ENCODE results near the gene VEZT.

Gene VEZT

DNA sequence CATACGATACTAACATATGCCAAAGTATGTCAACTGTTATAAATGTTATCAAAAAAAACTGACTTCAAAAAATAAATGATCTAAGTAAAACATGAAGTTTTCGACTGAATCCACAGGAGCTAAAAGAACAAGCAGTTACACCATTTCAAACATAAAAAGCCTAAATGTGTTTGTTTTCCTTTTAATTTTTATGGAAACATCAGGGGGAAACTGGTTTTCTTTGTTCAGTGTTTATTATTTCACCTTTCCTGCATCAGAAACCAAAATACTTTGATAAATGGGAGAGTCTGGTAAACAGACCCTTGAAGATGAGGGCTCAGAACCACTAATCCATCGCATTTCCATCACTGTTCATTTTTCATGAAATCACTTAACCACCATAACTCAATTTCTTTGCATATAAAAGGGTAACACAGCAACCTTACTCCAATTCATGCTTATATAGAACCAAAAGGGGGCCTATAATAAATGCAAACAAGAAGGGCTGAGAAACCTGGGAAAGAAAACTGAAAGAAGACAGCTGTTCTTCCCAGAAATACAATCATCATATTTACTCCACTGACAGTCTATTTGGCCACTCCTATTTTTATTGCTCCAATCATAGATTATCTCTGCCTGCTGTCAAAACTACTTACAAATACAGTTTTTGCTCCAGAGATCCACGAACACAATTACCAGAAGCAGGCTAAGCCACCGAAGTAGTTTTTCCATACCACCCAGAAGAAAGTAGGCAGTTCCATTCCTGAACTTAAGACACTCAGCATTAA is 17.3 kb upstream of the VEZT start:
- no peak for DNase-seq

DNA sequence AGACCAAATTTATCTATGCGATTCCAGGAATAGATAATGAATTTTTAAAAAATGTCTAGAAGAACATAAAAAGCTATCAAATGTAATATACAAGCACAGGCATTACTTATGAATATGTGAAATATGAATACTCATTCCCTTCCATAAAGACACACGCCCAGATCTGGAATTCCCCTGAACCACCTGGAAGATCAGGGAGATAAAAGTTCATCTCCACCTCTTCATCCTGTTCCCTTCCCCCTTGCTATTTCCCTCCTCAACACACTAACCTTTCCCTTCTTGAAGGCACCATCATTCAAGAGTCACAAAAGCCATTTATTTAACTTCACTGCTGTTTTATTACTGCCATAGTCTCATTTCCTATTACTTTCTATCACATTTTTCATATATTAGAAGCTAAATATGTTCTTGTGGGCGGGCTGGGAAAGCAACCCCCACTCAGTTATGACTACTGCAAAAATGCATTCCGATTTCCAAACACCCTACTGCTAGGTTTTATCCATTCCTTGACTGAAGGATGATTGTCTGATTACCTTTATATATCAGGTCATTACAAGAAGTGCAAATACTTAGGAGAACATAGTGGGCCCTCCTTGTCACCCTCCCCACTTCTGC is 16.4 kb upstream of the VEZT start:
- no peak for DNase-seq

DNA sequence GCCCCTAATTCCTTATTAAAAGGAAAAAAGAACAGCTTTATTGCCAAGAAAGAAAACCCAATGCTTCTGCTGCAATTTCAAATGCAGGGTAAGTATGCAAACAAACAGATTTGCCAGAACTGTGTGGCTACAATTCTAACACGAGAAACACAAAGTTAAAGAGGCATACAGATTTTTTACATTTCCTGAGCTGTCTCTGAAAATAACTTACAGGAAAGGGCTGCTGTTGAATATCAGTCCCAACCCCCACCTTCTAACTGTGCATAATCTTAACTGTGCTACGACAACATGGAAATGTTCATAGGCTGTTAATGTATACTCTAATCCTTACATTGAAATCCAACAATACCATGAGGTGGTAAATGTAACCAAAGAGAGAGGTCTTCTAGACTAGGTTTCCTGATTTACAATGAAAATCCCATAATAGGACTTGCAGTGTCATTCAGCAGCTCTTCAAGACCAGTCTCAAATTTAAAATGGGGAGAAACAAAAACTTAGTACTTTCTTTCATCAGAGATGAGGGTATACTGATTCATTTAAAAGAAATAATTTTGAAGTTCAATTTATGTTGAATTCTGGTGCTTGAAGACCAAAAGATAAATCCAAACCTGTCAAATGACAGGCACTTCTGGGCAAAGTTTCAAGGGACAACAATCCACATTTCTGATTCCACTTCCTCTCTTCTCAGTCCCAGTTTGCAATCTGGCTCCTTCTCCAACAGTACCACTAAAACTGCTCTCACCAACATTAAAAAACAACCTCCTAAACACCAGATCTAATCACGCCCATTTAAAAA is 14.7 kb upstream of the VEZT start:
- DNase-seq: no peak

DNA sequence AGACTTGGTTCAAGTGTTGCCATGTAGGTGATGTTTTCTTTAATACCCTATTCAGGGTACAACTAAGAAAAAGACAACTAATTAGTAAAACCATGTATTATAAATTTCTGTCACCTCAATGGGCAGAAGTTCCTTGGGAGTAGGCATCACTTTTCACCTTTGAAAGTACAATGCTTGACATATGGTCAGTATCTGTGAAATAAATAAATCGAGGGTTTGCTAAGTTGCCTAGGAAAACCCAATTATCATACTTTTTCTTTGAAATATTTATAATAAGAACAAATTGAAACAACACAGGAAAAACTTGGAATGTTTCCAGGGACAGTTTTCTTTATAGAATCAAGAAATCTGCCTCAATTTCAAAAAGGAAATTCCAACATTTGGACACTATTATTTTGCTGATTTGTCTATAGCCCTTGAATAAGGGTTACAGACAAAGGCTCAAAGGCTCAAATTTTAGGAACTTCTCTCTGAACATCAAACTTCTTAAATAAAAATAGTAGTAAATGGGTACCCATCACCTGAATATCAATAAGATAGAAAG is 14.0 kb upstream of the VEZT start:
- no peak for DNase-seq

DNA sequence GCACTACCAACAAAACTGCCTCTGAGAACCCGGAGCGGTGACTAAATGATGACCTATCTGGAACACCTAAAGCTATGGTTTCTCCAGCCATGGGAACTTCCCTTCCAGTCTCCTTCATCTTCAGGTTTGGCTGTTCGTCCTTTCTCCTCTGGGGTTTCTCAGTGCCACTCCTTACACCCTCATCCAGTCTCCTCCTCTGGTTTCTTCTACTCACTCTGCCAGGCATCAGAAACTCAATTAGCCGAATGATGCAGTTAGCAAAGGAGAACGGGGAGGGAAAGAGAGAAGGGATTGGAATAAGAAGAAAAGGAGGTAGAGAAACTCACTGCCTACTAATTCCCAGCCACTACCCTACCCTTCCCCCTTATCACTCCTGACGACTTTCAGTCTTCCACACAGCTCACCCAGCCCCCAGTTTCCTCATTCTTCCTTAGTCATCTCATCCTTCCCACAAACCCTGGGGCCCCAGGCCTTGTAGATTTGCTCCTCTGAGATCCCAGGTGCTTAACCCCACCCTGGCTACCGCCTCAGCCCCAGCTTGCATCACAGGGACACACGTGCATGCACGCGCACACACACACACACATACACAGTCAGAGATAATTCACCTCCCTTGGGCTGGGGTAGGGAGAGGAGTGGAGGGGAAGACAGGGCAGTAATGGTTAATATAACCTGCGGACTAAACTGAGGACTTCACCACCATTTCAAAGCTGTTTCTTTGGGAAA is 13.3 kb upstream of the VEZT start:
- DNase-seq: peak; percentile 72

DNA sequence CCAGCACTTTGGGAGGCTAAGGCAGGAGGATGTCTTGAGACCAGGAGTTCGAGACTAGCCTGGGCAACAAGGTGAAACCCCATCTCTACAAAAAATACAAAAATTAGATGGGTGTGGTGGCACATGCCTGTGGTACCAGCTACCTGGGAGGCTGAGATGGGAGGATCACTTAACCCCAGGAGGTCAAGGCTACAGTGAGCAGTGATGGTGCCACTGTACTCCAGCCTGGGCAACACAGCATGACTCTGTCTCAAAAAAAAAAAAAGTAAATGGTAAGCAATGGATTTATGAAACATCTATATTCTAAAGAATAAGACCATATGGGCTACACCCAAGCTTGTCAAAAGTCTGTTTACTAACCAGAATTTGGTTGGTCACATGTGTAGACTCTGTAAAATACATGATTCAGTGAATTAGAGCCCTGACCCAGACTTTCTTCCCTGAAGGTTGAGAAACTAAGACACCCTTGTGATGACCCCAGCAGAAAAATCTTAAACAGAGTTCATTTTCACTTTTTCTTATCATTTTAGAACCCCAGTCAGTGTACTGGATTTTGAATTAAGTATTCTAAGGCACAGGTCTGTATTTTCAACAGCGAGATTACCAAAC is 12.5 kb upstream of the VEZT start:
- DNase-seq: no peak

DNA sequence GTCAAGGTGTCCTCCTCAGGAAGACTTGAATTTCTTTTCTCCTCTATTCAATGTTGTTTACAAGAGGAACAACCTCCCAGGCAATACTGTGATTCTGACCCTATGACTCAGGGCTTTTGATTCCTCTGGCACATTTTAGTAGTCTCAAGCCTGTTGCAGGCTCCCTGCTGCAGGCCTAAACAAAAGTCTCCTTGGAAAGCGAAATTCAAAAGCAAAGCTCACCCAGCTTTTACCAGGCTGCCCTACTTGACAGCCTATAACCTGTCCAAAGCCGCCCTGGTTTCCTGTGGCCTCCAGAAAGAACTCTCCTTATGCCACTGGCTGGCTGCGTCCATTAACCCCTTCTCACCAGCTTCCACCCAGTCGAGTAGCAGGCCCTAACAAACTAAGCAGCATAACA is 11.9 kb upstream of the VEZT start:
- peak; percentile 15 for DNase-seq

DNA sequence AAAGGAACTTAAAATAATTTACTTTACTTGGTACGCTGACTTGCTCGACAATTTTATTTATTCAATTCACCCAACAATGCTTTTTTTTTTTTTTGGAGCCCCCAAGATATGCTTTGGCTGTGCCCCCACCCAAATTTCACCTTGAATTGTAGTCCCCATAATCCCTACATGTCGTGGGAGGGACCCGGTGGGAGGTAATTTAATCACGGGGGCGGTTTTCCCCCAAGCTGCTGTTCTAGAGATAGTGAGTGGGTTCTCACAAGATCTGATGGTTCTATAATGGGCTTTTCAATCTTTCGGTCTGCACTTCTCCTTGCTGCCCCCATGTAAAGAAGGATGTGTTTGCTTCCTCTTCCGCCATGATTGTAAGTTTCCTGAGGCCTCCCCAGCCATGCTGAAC is 10.7 kb upstream of the VEZT start:
- no peak for DNase-seq

DNA sequence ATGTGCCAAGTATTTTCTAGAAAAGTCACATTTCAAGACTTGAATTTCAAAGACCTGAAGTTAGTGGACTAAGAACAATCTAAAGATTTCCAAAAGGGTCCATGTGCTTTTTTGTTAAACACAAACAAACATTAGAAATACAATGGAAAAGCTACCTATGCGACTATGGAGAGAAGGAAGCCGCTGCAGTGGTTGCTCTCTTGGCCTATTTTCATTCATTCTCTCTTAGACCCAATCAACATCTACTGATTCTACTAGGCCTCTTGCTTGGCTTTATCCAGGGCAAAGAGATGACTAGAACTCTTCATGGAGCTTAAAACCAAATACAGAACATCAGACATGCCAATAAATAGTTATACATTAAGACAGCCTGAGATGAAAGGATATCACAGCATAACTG is 10.2 kb upstream of the VEZT start:
- DNase-seq: no peak

DNA sequence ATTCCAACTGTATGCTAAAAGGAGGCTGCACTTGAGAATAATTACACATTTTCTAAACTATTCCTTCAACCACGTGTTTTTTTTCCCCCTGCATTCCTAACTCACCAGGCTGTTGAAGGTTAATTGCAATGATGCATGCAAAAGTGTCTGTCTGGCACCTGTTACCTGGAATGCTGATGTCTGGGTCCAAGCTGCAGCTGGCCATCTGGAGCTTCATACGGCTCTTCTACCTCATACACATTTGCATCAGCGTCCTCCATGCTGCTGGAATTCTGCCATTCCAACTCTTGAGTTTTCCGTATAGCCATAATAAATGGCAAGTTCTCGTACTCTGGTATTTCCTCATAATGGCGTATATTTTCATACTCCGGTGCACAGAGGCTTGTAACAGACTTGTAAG is 8.9 kb upstream of the VEZT start:
- DNase-seq: no peak

DNA sequence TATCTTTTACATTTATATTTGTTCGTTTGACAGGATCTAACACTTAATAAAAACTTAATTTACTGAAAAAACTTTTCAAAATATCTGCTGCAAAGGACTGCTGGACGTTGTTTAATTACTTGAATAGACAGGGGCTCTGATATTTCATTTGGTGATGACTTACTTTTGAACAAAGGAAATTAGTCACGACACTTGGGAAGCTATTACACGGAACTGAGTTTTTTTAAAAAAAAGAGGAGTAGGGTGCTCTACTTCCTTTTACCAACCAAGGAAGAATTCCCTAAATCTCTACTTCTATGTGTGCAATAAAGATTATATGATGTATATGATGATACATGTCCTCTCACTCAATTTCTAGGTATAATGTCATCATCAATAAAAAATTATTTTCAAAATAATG is 5.0 kb upstream of the VEZT start:
- no peak for DNase-seq

DNA sequence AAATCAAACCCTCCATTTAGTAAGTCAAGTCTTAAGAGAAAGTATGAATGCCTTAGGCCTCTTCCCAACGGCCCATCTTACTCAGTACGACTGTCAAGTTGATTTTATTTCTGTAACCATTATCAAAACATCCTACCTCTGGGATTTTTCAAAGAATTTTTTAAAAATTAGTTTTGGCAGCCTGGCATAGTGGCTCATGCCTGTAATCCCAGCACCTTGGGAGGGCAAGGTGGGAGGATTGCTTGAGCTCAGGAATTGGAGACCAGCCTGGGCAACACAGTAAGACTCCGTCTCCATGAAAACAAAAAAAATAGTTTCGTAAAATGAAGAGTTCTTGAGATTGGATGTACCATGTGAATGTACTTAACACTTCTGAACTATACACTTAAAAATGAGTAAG is 4.5 kb upstream of the VEZT start:
- no peak for DNase-seq

DNA sequence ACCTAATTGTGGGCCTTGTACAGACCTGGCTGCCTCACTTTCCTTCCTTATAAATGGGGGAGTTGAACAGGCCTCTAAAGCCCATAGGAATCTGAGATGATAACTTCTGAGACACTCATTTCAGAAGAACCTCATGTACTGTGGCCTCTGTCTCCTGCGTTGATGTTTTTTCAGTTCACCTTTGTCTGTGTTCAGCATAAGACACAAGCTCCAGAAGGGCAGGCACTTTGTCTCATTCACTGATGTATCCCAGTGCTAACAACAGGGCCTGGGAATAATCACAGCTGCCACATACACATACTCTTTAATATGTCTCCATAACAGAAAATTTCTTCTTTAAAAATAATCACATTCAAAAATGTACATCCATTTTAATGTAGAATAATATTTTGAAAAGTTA is 3.7 kb upstream of the VEZT start:
- no peak for DNase-seq

DNA sequence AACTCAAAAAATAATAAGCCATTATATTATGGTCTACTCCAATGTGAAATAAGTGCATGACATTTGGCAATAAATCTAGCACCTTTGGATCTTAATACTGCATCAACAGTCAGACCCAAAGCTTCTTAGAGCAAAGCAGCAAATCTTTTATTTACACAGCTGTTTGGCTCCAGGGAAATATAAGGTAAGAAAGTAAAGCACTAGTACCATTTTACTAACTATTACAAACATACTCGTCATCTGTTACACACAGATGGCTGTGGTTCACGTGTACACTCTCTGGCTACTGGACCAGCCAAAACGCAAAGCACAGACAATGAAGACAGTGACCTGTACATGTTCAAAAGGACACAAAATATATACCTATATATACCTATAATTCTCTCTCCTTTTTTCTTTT is 3.1 kb upstream of the VEZT start:
- no peak for DNase-seq

DNA sequence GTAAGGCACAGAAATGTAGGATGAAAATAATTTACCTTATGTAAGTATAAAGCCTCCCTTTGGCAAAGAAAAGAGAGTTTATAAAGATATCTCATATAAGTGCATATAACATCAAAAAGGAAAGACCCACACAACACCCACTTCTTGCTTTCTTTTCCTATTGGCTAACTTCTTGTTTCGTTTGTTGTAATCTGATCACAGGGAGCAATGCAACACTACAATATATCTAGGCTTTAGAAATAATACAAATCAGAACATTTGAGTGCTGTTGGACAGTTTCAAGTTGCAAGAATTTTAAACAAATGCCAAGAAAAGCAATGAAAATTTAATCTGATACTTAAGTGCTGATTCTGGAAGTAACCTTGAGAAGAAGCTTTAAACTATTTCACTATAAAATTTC is 1.7 kb upstream of the VEZT start:
- DNase-seq: peak; percentile 44

DNA sequence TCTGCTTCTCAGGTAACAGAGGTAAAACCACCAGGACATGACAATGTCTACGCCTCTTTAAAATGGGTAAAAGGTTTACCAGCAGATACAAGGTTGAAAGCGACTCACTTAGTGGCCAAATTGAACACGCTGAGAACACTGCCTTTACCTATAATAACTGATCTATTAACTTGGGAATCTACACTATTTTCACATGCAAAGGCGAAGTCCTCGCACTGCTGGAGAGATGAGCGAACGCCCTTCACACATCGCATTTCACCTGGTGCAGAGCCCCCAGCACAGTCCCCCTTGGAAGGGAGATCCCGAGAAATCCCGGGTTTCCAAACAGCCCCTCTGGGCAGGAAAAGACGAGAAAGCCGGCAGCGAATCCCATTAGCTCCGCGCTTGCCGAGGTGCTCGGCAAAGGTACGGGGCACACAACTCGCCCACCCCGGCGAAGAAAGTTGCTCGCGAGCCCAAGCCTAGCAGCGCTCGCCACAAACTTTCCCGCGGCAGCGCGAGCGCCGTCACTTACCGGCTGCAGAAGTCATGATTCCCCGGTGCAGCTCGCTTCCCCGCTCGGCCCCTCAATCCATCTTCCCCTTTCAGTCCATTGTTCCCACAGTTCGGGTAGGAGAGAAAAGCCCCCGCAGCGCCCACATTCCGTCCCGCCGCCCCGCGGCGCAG is 763 bp upstream of the VEZT start:
- peak; percentile 34 for DNase-seq

DNA sequence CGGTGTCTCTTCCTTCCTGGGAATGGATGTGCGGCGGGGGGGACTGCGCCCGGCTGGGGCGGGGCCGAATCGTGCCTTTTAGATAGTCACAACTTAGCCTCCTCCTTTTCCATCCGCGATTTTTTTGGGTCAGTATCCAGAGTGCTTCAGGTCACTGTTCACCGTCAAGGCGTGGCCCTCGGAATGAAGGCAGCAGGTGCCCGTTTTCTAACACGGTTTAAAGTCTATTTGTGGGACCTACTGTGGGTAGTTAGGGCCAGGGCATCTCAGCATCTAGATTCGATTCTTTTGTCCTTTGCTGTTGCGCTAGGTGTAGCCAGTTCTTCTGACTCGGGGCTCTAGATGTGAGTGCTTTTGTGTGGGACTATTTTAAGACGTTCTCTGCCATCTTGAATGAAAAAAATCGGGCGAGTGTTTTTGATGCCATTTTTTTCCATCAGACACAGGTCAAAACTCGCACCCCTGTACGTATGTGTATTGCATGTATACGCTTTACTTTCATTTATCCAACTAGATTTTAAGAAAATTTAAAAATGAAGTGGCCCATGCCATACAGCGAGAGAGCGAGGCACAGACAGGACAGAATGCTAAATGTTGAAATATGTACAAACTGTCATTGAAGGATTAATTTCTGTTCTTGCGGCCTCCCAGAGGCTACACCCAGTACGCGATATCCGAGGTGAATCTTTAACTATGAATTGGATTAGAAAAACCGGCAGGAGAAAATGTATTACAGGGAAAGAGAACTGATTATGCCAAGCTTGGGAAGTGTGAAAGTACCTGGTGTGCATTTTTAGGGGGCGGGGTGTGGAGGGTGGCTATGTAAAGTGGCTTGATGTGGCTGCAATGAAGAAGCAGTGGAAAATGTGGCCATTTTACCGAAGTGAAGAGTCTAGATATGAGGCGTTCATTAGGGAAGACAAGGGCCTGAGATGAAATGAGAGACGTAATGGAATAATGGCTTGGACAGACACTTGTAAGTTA is 835 bp downstream of the VEZT start:
- DNase-seq: peak; percentile 80

DNA sequence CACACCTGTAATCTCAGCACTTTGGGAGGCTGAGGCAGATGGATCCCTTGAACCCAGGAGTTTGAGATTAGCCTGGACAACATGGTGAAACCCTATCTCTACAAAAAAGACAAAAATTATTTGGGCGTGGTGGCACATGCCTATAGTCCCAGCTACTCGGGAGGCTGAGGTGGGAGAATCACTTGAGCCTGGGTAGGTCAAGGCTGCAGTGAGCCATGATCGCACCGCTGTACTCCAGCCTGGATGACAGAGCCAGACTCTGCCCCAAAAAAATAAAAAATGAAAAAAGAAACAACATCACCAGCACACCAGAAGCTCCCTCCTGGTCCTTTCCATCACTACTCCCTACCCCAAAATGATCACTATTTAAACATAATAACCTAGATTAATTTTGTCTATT is 2.6 kb downstream of the VEZT start:
- no peak for DNase-seq

DNA sequence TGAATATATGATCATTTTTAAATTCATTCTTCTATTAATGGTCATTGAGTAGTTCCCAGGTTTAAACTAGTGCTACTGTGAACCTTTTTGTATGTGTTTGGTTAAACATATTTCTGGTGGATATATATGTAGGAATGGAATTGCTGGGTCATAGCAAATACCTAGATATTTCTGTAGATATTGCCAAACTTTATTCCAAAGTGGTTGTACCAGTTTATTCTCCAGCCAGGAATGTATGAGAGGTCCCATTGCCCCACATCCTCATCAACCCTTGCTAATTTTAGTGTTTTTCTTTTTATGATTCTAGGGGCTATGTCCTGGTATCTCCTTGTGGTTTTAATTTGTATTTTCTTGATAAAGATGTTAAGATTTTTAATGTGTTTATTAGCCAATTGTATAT is 3.1 kb downstream of the VEZT start:
- no peak for DNase-seq

DNA sequence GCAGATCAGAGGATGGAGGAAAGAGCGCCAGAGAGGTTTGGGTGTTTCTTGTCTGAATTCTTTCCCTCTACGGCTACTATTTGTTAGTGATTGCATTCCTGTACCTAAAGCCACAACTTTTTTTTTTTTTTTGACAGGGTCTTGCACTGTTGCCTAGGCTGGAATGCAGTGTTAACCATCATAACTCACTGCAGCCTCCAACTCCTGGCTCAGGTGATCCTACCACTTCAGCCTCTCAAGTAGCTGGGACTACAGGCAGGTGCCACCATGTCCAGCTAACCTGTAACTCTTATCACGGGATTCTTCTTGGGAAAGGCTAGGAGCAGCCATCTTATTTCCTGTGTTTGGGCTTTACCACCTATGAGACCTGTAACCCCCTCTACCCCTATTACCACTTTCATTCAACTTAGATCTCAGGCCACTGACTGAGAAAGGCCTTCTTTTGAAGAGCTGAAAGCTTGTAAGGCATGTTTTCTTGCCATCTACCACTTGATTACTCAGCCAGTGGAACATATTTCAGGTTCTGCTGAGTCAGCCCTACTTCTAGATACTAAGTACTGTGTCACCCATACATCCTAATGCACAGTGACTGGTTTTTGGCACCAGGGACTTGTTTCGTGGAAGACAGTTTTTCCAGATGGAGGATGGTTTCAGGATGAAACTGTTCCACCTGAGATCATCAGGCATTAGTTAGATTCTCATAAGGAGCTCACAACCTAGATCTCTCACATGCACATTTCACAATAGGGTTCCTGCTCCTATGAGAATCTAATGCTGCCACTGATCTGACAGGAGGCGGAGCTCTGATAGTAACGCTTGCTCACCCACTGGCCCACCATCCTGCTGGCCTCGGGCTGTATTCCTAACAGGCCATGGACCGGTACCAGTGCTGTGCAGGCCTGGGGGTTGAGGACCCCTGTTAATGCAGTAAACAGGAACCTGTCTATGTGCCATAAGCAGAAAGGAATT is 6.9 kb downstream of the VEZT start:
- DNase-seq: no peak

All from kidney glomerular epithelial cell (primary cell).